NT2/D1 (cell line): ENCODE measurements around the gene RALBP1.

Experiments used
- SUZ12 ChIP-seq: IDR thresholded peaks from 2 replicates; pipeline ENCODE4 v1.6.1; 2011; ENCODE audit not compliant: insufficient read length, insufficient read depth; ENCODE audit errors: extremely low read depth
- ZNF274 ChIP-seq: IDR thresholded peaks from 2 replicates; pipeline ENCODE4 v1.6.1; 2011; ENCODE audit warnings: mild to moderate bottlenecking, low read depth, low read length

- TF ChIP-seq ZNF274: no peak
- TF ChIP-seq SUZ12: no peak
Observed at GRCh38 chr18:9542924-9543323, 67.6 kb downstream of the RALBP1 start.
